ENCODE data around the gene ITGB6. TPM values are rescaled to one million over a fixed set of nuclear protein-coding genes. Genes with fewer than 3 reads are reported as not detected.

The ITGB6 gene
- total and polyA plus RNA-seq, 2 donors (not counting 3 experiments of a cell fraction or from before 2014, with no cell fraction given): 0.03 TPM; not detected in 1

DNA sequence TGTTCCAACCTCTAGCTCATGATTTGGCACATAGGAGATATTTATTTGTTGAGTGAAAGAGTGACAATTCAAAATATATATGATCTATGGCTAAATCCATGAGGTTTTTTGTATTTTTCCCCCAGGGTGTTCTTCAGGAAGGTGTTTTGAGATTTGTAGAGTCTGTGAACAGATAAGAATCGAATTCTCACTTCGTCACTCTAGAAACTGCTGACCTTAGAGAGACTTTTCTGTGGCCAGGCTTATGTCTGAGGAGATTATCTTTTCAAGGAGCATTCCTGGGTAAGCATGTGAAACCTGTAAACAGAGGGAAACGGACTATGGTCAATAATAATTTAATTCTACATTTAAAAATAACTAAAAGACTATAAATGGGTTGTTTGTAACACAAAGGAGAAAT, 849 bp upstream of the ITGB6 start:
- CTCF ChIA-PET: no interaction called here
- intact Hi-C loops (cut with micrococcal nuclease): no loop called here

More for the DNA sequence above, 849 bp upstream of the ITGB6 start:
- H3K27me3 ChIP-seq (ENCODE audit: control insufficient read depth in 2 of 2, insufficient read depth in 2 of 2, low read length in 2 of 2): no peaks in the 10 kb centered on the region
- H3K79me2 ChIP-seq (ENCODE audit: control insufficient read depth, insufficient read depth, low read length): no peaks in the 10 kb centered on the region
- no peak for DNase-seq (ENCODE audit: low read depth, low spot score)
- no peaks in the 10 kb centered on the region for H3K36me3 ChIP-seq (ENCODE audit: control insufficient read depth in 2 of 2, extremely low read depth in 1 of 2, insufficient read depth in 2 of 2, low read length in 2 of 2)
- no peak overlapping the region for H3K4me2 ChIP-seq (ENCODE audit: insufficient read depth, low read length)
- no TSS peak for BruUV-seq (replicated peaks)
- dilution Hi-C loops (cut with MboI; ENCODE audit: extremely low pct_ligation_motif_present, low sequenced_read_pairs): no loop called here
- TF ChIP-seq POLR2A (IDR thresholded peaks at IDR 0.05; ENCODE audit: low read depth, low read length) (no peak), EZH2 (IDR thresholded peaks at IDR 0.05; ENCODE audit: borderline replicate concordance, low read depth, low read length, severe bottlenecking) (no peak), FOS (IDR thresholded peaks at IDR 0.05; ENCODE audit: borderline replicate concordance, insufficient read depth, low read length) (no peak), GATA2 (IDR thresholded peaks at IDR 0.05; ENCODE audit: insufficient read depth, insufficient read length, low read depth, low read length) (no peak), POLR2AphosphoS5 (IDR thresholded peaks at IDR 0.05; ENCODE audit: insufficient read depth, low read depth, low read length) (no peak), MAX (IDR thresholded peaks at IDR 0.05; ENCODE audit: insufficient read depth, insufficient read length) (no peak), MYC (IDR thresholded peaks at IDR 0.05; ENCODE audit: low read depth, low read length) (no peak), CTCF (IDR thresholded peaks at IDR 0.05; ENCODE audit: extremely low read depth in 1 of 2, insufficient read depth in 1 of 2, low read depth in 1 of 2, low read length in 2 of 2) (no peak), JUN (IDR thresholded peaks at IDR 0.05; ENCODE audit: borderline replicate concordance, insufficient read depth, insufficient read length, low read depth) (no peak)
- no peaks in the 10 kb centered on the region for H4K20me1 ChIP-seq (replicated peaks; ENCODE audit: control insufficient read depth, extremely low read depth, insufficient read depth, low read length)
- H3K9ac ChIP-seq (replicated peaks; ENCODE audit: extremely low read depth, insufficient read depth, low read length): no peak overlapping the region
- H3K4me3 ChIP-seq (replicated peaks in 1 of 3; ENCODE audit: insufficient read depth in 1 of 3, low read depth in 1 of 3, low read length in 3 of 3): no peak overlapping the region
- H2AFZ ChIP-seq (ENCODE audit: low read depth, low read length): no peak overlapping the region
- no peaks in the 10 kb centered on the region for H3K9me1 ChIP-seq (replicated peaks; ENCODE audit: control insufficient read depth, extremely low read depth, insufficient read depth, low read length)
- H3K9me3 ChIP-seq (replicated peaks; ENCODE audit: control insufficient read depth, insufficient read depth, low read length): no peaks in the 10 kb centered on the region
- POLR2A ChIA-PET: no interaction called here
- no peak overlapping the region for H3K27ac ChIP-seq (ENCODE audit: insufficient read depth, low read depth, low read length)
- H3K4me1 ChIP-seq (ENCODE audit: control insufficient read depth, extremely low read depth, insufficient read depth, low read length): peaks cover 12% of the 10 kb centered on the region
- no peak for FAIRE-seq
